HS-27A (cell line): Measurements from ENCODE around the gene S100A12.

Source experiments
- DNase-seq: peaks from one replicate; pipeline ENCODE4 v3.0.0-alpha.2; 2012; ENCODE audit warnings: low read depth, missing footprints

The S100A12 gene

GRCh38 chr1:153397051-153397923, 21.9 kb upstream of the S100A12 start:
- no peak for DNase-seq

GRCh38 chr1:153396461-153396860, 21.0 kb upstream of the S100A12 start:
- DNase-seq = no peak

GRCh38 chr1:153395776-153396175, 20.4 kb upstream of the S100A12 start:
- no peak for DNase-seq

- DNase-seq = no peak
Measured at GRCh38 chr1:153395136-153395685, 19.8 kb upstream of the S100A12 start.

GRCh38 chr1:153394391-153394790, 19.0 kb upstream of the S100A12 start:
- DNase-seq = no peak

GRCh38 chr1:153393926-153394325, 18.5 kb upstream of the S100A12 start:
- no peak for DNase-seq

- no peak for DNase-seq
Measured at GRCh38 chr1:153392822-153393221, 17.4 kb upstream of the S100A12 start.

GRCh38 chr1:153392258-153392657, 16.8 kb upstream of the S100A12 start:
- DNase-seq = no peak

GRCh38 chr1:153390938-153391710, 15.7 kb upstream of the S100A12 start, which contains the start of gene S100A8:
Gene S100A8, minus strand, starts transcription at chr1:153391073. Its CDS starts 538 bp downstream, at chr1:153390535.
- no peak for DNase-seq

GRCh38 chr1:153389973-153390879, 14.8 kb upstream of the S100A12 start:
- no peak for DNase-seq

GRCh38 chr1:153389401-153389800, 14.0 kb upstream of the S100A12 start:
- DNase-seq = no peak

- DNase-seq = no peak
Measured at GRCh38 chr1:153387785-153388184, 12.4 kb upstream of the S100A12 start.

GRCh38 chr1:153387001-153387400, 11.6 kb upstream of the S100A12 start:
- no peak for DNase-seq

GRCh38 chr1:153386500-153386901, 11.1 kb upstream of the S100A12 start:
- DNase-seq = no peak

- DNase-seq = no peak
Measured at GRCh38 chr1:153384958-153385580, 9.6 kb upstream of the S100A12 start.

- no peak for DNase-seq
Measured at GRCh38 chr1:153380711-153381110, 5.3 kb upstream of the S100A12 start.

GRCh38 chr1:153379591-153379990, 4.2 kb upstream of the S100A12 start:
- no peak for DNase-seq

GRCh38 chr1:153374071-153374470, 1.4 kb downstream of the S100A12 start:
- no peak for DNase-seq

- DNase-seq = no peak
Measured at GRCh38 chr1:153372571-153372970, 2.9 kb downstream of the S100A12 start.

- DNase-seq = no peak
Measured at GRCh38 chr1:153371231-153371630, 4.2 kb downstream of the S100A12 start.

GRCh38 chr1:153370146-153370545, 5.3 kb downstream of the S100A12 start:
- no peak for DNase-seq
